ENCODE measurements around the gene SLC1A3. TPM values are rescaled to one million over a fixed set of nuclear protein-coding genes. Genes with fewer than 3 reads are reported as not detected.

Gene SLC1A3
- total and polyA plus RNA-seq, 2 of the 4 experiments (the other 2 are of a cell fraction), result 0.27 to 1.3 TPM

GRCh38 chr5:36632363-36632664, 25.9 kb downstream of the SLC1A3 start:
- dilution Hi-C loops (cut with HindIII; ENCODE audit: low sequenced_read_pairs, unreplicated experiment) (no loop called here), in situ Hi-C loops (cut with MboI; ENCODE audit: low sequenced_read_pairs) (no loop called here), intact Hi-C loops (cut with micrococcal nuclease) (no loop called here)
- no peak overlapping the region for H3K4me3 ChIP-seq (ENCODE audit: insufficient read depth, low read depth, low read length)
- no peak overlapping the region for H2BK120ac ChIP-seq (ENCODE audit: low read depth, low read length)
- H2BK5ac ChIP-seq (ENCODE audit: low read depth, low read length, poor library complexity, severe bottlenecking), result no peak overlapping the region
- no peaks in the 10 kb centered on the region for H3K9me1 ChIP-seq (ENCODE audit: insufficient read depth, low read length)
- peaks cover 2% of the 10 kb centered on the region; the same call in 1 of the 2 replicates for H4K20me1 ChIP-seq (ENCODE audit: insufficient read depth, low read length)
- H3K9me3 ChIP-seq (ENCODE audit: control insufficient read depth, insufficient read depth, low read length), result no peaks in the 10 kb centered on the region
- no peak overlapping the region for H3K4me2 ChIP-seq (ENCODE audit: low read depth, low read length)
- no peak overlapping the region for H3K4ac ChIP-seq (ENCODE audit: low read depth, low read length)
- ChIA-PET CTCF (interaction anchor here (1.2 kb wide), 1 partner anchor 47 kb away, joined by 3 read pairs; no protein-coding TSS in a partner anchor), POLR2A (ENCODE audit: unreplicated experiment) (no interaction called here)
- H2AFZ ChIP-seq (replicated peaks; ENCODE audit: low read length, poor library complexity), result no peak overlapping the region
- no peaks in the 10 kb centered on the region for H3K4me1 ChIP-seq (ENCODE audit: control insufficient read depth, insufficient read depth, low read length)
- no peaks in the 10 kb centered on the region for H3K79me1 ChIP-seq (ENCODE audit: low read depth in 1 of 2, low read length in 2 of 2)
- no peak overlapping the region for H2AK5ac ChIP-seq (ENCODE audit: low read depth, low read length)
- ATAC-seq (ENCODE audit: low read depth) (no peak), DNase-seq (no peak)
- H3K23ac ChIP-seq (ENCODE audit: low read depth, low read length), result no peak overlapping the region
- no peak overlapping the region for H3K27ac ChIP-seq (ENCODE audit: insufficient read depth, low read length)
- no peak overlapping the region for H3K14ac ChIP-seq (replicated peaks; ENCODE audit: low read depth, low read length)
- no peak overlapping the region for H2AK9ac ChIP-seq (replicated peaks; ENCODE audit: low read depth, low read length, poor library complexity)
- no peak for TF ChIP-seq MXI1 (IDR thresholded peaks at IDR 0.05; ENCODE audit: borderline replicate concordance, low read depth, low read length)
- TF ChIP-seq CHD1 (IDR thresholded peaks at IDR 0.05; ENCODE audit: low read depth, low read length), result no peak
- TF ChIP-seq NFE2L2 (IDR thresholded peaks at IDR 0.05; ENCODE audit: low read depth, low read length), result no peak
- no peak for TF ChIP-seq CTCF (conservative IDR thresholded peaks at IDR 0.05; ENCODE audit: low read depth, low read length)
- TF ChIP-seq RAD21 (IDR thresholded peaks at IDR 0.05; ENCODE audit: low read length), result no peak
- TF ChIP-seq MAFK (IDR thresholded peaks at IDR 0.05; ENCODE audit: low read depth, low read length), result peak; percentile 78
- no peak overlapping the region for H3K9ac ChIP-seq (ENCODE audit: low read depth, low read length)
- no peak overlapping the region for H4K8ac ChIP-seq (ENCODE audit: low read depth in 2 of 2, low read length in 2 of 2)
- no peak overlapping the region for H4K5ac ChIP-seq (ENCODE audit: low read depth, low read length)
- H3K18ac ChIP-seq (ENCODE audit: low read depth, low read length), result no peak overlapping the region
- H3K27me3 ChIP-seq (ENCODE audit: control insufficient read depth, insufficient read depth, low read length), result peaks cover 6% of the 10 kb centered on the region
- no peak overlapping the region for H3K56ac ChIP-seq (ENCODE audit: extremely low read depth, insufficient read depth, low read length)
- H2BK20ac ChIP-seq (ENCODE audit: low read depth, low read length), result no peak overlapping the region
- no peak overlapping the region for H2BK15ac ChIP-seq (ENCODE audit: low read depth, low read length)
- H4K91ac ChIP-seq (ENCODE audit: insufficient read depth, low read depth, low read length), result no peak overlapping the region
- no TSS peak for BruUV-seq (replicated peaks)
- no peaks in the 10 kb centered on the region for H3K36me3 ChIP-seq (ENCODE audit: control insufficient read depth, insufficient read depth, low read length)
